Renal cortex interstitium (tissue), 11 donors: ENCODE data around the gene RHOV. TPM values are rescaled to one million over a fixed set of nuclear protein-coding genes. Genes with fewer than 3 reads are reported as not detected.
"Not testable (repeated sequence)": the region's sequence is repeated elsewhere in the genome, so short reads cannot be mapped to it uniquely, and the experiment has no call there.

Experiments used
- DNase-seq, 11 donors: peaks; one replicate each; pipeline ENCODE4 v3.0.0-alpha.2; 2013; ENCODE audit warnings: low read depth in 9 of 11, low spot score in 4 of 11; ENCODE audit errors: extremely low read depth in 1 of 11
- polyA plus RNA-seq, 3 donors: library from polyadenylated mRNA; unstranded; fragments of 120-200 nt; gene quantifications; one replicate each; pipeline ENCODE4 v1.2.1, GENCODE V29; 2013; ENCODE audit not compliant: insufficient read length in 3 of 3

The RHOV gene
- polyA plus RNA-seq, 3 donors: 1.4 to 2.6 (median 1.5) TPM

DNA sequence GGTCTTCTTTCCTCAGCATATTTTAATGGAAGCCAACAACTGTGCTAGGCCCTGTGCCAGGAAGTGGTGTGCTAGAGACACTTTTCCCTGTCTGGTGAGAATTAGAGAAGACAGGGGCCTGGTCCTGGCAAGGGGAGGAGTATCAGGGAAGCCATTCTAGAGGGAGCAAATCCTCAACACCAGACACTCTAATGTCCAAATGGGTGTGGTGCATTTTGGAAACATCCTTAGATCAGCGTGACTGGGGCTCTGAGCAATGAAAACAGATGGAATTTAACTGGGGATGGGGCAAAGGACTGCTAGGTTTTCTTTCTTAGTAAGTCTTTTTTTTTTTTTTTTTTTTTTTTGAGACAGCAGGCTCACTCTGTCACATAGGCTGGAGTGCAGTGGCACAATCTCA is 12.6 kb upstream of the RHOV start:
- DNase-seq: no peak

DNA sequence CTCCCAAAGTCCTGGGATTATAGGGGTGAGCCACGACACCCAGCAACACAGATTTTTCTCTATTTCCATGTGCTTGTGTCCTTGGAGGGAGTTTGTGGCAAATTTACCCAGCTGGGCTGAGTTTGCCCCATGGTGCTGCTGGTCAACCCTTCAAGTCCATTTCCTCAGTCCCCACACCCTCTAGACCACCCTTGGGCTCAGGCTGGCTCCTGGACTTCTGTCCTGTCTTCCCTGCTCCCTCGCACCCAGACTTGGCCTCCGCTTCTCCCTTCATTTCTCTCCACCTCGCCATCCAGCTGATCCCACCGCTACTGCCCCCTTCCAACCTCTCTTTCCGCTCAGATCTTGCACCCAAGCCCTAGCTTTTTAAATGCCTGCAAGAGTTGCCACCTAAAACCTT is 7.3 kb upstream of the RHOV start:
- no peak for DNase-seq

GRCh38 chr15:40879609-40880008 is 5.6 kb upstream of the RHOV start:
- DNase-seq: no peak

DNA sequence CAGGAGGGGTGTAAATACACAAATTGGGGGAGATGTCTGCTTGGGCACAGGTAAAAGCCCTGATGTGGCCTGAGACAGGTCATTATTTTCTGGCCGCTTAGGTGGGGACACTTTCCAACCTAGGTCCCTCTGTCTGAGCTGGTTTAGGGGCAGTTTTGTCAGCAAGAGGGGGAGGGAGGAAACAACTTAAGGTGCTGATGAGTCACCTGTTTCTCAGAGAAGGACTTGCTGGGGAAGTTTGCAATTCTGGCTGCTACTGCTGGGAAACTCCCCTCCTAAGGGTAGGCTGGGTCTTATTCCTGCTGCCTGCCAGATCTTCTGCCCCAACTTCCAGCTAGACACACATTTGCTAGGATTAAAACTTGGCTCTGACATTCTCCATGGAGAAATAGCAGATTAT is 4.8 kb upstream of the RHOV start:
- DNase-seq: no peak

GRCh38 chr15:40877694-40878093 is 3.7 kb upstream of the RHOV start:
- DNase-seq: no peak

GRCh38 chr15:40875991-40876730 is 2.1 kb upstream of the RHOV start:
- no peak for DNase-seq

GRCh38 chr15:40872791-40873693 is 992 bp downstream of the RHOV start:
- no peak for DNase-seq

DNA sequence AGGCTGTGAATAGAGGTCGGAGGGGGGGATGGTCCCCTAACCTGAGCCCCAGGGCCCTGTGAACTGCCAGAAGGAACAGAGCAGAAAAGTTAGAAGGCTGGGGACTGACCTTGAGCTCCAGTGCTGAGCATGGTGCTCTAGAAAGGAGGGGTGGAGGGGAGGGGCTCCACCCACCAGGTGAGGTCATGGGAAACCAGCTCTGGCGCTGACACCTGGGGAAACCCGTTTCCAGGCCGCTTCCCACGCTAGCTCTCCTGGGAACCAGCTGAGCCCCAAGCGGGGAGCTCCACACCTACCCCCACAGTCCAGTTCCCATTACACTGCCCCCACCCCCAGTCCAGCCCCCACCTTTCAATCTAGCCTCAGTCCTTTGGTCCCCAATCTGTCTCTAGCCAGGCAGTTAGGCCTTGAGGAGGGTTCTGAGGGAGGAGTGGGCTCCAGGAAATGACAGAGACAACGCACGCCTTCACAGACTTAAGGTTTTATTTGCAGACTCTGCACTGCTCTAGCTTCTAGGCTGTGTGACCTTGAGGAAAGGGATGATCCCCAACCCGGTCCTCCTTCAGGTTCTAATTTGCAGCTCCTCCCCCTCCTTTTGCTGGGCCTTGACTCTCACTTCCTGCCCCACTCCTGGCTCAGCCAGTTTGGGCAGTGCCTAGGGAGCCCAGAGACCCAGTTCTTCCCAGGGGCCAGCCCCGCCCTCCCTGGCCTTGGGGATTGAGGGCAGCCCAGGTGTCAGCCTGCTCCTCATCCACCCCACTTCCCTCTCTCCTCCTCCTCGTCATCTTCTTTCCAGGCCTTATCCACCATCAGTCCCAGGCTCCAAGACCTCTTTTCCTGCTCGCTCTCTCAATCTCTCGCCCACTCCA is 2.1 kb downstream of the RHOV start:
- DNase-seq: peak in 1 of 11 donors; percentile 60

DNA sequence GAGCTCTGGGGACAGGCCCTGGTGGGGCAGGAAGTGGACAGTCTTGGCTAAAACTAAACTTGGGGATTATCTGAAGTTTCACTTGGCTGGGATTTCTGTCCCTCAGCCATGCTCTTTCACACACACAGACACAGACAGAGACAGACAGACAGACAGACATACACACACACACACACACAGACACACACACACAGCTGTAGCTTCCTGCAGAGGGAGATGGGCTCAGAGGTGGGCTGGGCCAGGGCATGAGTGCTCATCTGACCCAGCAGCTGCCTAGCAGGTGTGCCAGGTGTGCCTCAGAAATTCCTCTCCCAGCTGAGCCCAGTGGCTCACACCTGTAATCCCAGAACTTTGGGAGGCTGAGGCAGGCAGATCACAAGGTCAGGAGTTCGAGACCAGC is 3.3 kb downstream of the RHOV start:
- DNase-seq: no peak

GRCh38 chr15:40869686-40870085 is 4.3 kb downstream of the RHOV start:
- no peak for DNase-seq

- no peak for DNase-seq
These were observed 6.8 kb downstream of the RHOV start for GRCh38 chr15:40867199-40867598.

DNA sequence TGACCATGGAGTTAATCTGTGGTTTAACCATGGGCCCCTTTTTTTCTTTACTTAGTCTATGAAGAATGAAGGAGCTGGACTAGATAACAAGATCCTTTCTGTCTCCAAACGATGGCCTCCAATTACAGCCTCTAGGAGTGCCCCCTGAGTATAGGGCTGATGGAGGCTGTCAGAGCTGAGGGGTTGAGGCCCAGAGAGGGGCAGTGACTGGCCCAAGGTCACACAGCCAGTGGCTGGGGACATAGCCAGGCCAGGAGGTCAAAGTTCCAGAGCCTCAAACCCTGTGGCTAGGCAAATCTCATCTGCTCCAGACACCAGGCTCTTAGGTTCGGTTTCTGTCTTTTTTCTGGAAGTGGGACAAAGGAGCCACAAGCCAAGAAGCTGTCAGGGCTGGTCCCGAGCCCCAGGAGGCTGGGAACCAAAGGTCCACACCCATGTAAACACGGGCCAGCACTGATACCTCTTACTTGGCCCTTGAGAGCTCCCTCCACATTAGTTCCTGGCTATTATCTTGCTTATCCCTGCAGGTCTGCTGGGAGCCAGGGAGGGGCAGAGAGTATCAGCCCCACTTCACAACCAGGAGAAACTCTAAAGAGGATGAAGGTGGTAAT is 10.3 kb downstream of the RHOV start:
- DNase-seq: no peak

DNA sequence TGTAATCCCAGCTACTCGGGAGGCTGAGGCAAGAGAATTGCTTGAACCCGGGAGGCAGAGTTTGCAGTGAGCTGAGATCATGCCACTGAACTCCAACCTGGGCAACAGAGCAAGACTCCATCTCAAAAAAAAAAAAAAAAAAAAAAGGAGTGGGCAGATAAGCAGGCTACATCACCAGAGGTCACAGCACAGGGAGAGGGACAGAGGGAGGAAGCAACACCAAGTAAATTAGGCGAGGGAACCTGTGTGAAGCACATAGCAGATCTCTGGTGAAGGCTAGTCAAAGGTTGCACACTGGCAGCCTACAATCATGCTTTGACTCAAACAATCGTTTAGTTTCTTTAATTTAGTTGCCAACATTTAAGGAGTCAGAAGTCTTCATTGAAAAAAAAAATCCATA is 12.9 kb downstream of the RHOV start:
- not testable (repeated sequence) for DNase-seq

DNA sequence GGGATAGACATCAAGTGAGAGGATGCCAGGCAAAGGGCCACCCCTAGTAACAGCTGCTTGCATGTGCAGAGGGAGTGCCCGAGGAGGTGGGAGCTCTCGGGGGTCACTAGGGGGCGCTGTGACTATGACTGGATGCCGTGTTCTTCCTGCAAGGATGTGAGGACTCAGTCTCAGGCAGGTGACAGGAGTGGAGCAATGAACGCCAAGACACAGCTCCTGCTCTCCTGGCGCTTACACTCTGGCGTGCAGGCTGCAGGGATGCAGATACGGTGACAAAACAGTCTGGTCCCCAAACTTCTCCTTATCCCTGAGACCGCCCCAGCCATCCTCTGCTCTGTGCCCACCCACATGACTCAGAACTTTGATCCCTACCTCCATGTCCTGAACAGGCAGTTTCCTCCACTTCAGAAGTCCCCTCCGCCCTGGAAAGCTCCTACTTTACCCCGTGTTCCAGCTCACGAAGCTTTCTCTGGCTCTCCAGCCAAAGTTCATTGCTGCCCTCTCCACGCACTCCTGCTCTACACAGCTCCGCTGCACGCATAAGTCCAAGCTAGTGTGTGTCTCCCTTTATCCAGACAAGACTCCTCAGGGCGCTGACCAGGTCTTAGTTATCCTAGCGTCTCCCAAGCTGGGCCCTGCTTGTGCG is 14.7 kb downstream of the RHOV start:
- DNase-seq: peak in 4 of 11 donors; percentile 61 to 70 (median 67)

DNA sequence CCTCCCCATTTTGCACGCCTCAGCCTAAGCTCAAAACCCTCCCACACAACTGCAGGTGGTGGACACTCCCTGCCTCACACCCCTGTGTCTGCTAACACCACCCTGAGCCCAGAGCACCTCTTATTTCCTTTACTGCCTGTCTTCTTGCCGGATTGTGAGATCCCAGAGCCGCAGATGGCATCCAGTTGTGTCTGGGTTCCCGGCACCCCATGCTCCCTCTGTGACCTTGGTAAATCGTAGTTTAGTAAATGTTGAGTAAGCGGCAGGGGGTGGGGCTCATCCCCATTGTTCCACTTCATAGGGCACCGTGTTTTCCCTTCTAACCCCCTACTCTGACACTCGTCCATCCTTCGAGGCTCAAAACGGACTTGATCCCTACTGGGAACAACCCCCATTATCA is 15.3 kb downstream of the RHOV start:
- no peak for DNase-seq

DNA sequence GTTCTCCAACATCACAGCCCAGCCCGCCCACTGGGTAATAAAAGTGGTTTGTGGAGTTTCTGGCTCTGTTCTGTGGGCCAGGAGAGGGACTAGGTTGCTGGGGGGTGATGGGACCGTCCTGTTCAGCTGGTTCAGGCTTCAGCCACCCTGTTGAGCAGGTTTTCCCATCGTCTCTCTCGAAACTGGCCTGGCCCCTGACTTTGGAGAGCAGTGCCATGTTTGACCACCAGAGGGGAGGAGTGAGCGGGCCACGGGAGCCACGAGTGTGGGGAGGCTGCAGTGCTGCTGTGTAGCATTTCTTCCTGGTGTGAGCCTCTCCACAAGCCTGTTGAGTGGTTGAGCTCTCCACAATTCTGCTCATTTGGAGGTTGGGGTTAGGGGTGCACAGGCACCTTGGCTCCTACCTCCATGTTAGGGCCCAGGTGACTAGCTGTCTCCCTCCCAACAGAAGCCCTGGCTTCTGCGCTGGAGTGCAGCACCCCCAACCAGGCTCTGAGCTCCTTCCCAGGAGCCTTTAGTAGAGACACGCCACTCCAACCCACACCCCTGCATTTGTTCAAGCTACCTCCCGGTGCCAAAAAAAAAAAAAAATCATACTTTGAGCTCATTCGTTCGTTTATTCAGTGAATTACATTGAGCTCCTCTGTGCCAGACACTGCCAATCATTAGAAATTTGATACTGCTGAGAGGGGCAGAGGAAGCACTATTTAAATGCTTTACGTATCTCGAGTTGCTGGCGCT is 16.3 kb downstream of the RHOV start:
- DNase-seq: peak in 7 of 11 donors; percentile 64 to 77 (median 74)

GRCh38 chr15:40856746-40857145 is 17.3 kb downstream of the RHOV start:
- DNase-seq: no peak

GRCh38 chr15:40855706-40856234 is 18.3 kb downstream of the RHOV start:
- no peak for DNase-seq
